ENCODE results near the gene SELENOH. TPM values are rescaled to one million over a fixed set of nuclear protein-coding genes. Genes with fewer than 3 reads are reported as not detected.
A peak's percentile ranks its signal among the peaks of the same experiment; 100 is the strongest.

SELENOH gene
- total RNA-seq, 6 experiments from 2014 or later: 57.1 to 110 (median 70.7) TPM

- ATAC-seq (no peak), DNase-seq (no peak)
- H3K9me3 ChIP-seq: no peaks in the 10 kb centered on the region
- peaks cover 0 to 42% (median 13%) of the 10 kb centered on the region in 4 donors for H3K4me1 ChIP-seq
- no peaks in the 10 kb centered on the region for H3K36me3 ChIP-seq
- H3K27ac ChIP-seq: peak overlapping the region; percentile 24 to 89 (median 45)
- H3K27me3 ChIP-seq: no peaks in the 10 kb centered on the region
- 4% methylated on average over 2 of the region's 2 CpGs for WGBS (ENCODE audit: insufficient coverage, low coverage, low lambda C conversion rate, missing lambda C conversion rate)
- H3K4me3 ChIP-seq: peak overlapping the region; percentile 54 to 60 (median 57)
- intact Hi-C loops (cut with DNase I): no loop called here
- TF ChIP-seq POLR2A (IDR thresholded peaks at IDR 0.05) (no peak), CTCF (IDR thresholded peaks at IDR 0.05) (no peak)
Observed at GRCh38 chr11:57764972-57765371, 23.7 kb downstream of the SELENOH start.

GRCh38 chr11:57770793-57771192, 29.5 kb downstream of the SELENOH start:
- ATAC-seq (peak; percentile 84 to 95 (median 92)), DNase-seq (peak in 1 of 3 donors; percentile 68)
- TF ChIP-seq POLR2A (IDR thresholded peaks at IDR 0.05) (no peak), CTCF (IDR thresholded peaks at IDR 0.05) (no peak)
- H3K4me1 ChIP-seq: peaks cover 0 to 64% (median 26%) of the 10 kb centered on the region in 4 donors
- WGBS (ENCODE audit: insufficient coverage, low coverage, low lambda C conversion rate, missing lambda C conversion rate): 0% methylated on average over 1 of the region's 1 CpG
- no peaks in the 10 kb centered on the region for H3K9me3 ChIP-seq
- no peaks in the 10 kb centered on the region for H3K36me3 ChIP-seq
- H3K27ac ChIP-seq: peak overlapping the region; percentile 20 to 53 (median 28)
- H3K27me3 ChIP-seq: no peaks in the 10 kb centered on the region
- H3K4me3 ChIP-seq: no peak overlapping the region
- intact Hi-C loops (cut with DNase I): no loop called here

GRCh38 chr11:57771365-57771764, 30.1 kb downstream of the SELENOH start:
- 85% methylated on average over 3 of the region's 3 CpGs for WGBS (ENCODE audit: insufficient coverage, low coverage, low lambda C conversion rate, missing lambda C conversion rate)
- no peaks in the 10 kb centered on the region for H3K36me3 ChIP-seq
- H3K27ac ChIP-seq: no peak overlapping the region
- DNase-seq: no peak
- H3K4me3 ChIP-seq: no peak overlapping the region
- intact Hi-C loops (cut with DNase I): no loop called here
- ATAC-seq: no peak
- H3K9me3 ChIP-seq: no peaks in the 10 kb centered on the region
- H3K4me1 ChIP-seq: peaks cover 0 to 64% (median 26%) of the 10 kb centered on the region in 4 donors
- TF ChIP-seq POLR2A (IDR thresholded peaks at IDR 0.05) (no peak), CTCF (IDR thresholded peaks at IDR 0.05) (no peak)
- H3K27me3 ChIP-seq: no peaks in the 10 kb centered on the region

- H3K9me3 ChIP-seq: no peaks in the 10 kb centered on the region
- ATAC-seq (no peak), DNase-seq (no peak)
- H3K4me3 ChIP-seq: no peak overlapping the region
- intact Hi-C loops (cut with DNase I): no loop called here
- peaks cover 0 to 73% (median 36%) of the 10 kb centered on the region in 4 donors for H3K4me1 ChIP-seq
- no peak overlapping the region for H3K27ac ChIP-seq
- no peaks in the 10 kb centered on the region for H3K36me3 ChIP-seq
- WGBS (ENCODE audit: insufficient coverage, low coverage, low lambda C conversion rate, missing lambda C conversion rate): 68% methylated on average over 4 of the region's 4 CpGs
- no peaks in the 10 kb centered on the region for H3K27me3 ChIP-seq
- TF ChIP-seq CTCF (IDR thresholded peaks at IDR 0.05) (no peak), POLR2A (IDR thresholded peaks at IDR 0.05) (no peak)
Observed at GRCh38 chr11:57772562-57772961, 31.3 kb downstream of the SELENOH start.
